B cell (primary cell): Measurements from ENCODE around the gene NDUFS4.

Source experiments
- CTCF ChIP-seq: fragments of 200-600 bp; IDR thresholded peaks from one replicate; pipeline ENCODE4 v1.8.0; 2022; ENCODE audit warnings: antibody characterized with exemption, mild to moderate bottlenecking
- EZH2 ChIP-seq: IDR thresholded peaks from 2 replicates; pipeline ENCODE4 v1.6.1; 2012; ENCODE audit warnings: borderline replicate concordance, low read depth, mild to moderate bottlenecking, moderate library complexity, low read length; ENCODE audit not compliant: insufficient read depth, poor library complexity, severe bottlenecking

- TF ChIP-seq CTCF (no peak), EZH2 (no peak)
Observed at GRCh38 chr5:53642061-53642460, 81.6 kb downstream of the NDUFS4 start.
